ENCODE results near the gene RUFY4. TPM values are rescaled to one million over a fixed set of nuclear protein-coding genes. Genes with fewer than 3 reads are reported as not detected.
"Not testable (repeated sequence)": the region's sequence is repeated elsewhere in the genome, so short reads cannot be mapped to it uniquely, and the experiment has no call there.

RUFY4 gene
- total RNA-seq, 1 experiment from 2014 or later: not detected

- no TSS peak for BruUV-seq (replicated peaks)
- DNase-seq (ENCODE audit: unreplicated experiment): no peak
- intact Hi-C loops (cut with micrococcal nuclease): no loop called here
- no peak overlapping the region for H3K4me3 Mint-ChIP-seq (ENCODE audit: unreplicated experiment)
- H3K36me3 Mint-ChIP-seq (ENCODE audit: insufficient read depth, unreplicated experiment): no peaks in the 10 kb centered on the region
- POLR2A ChIA-PET: no interaction called here
- CTCF ChIA-PET: no interaction called here
- H3K27ac Mint-ChIP-seq (ENCODE audit: low read depth, unreplicated experiment): no peak overlapping the region
- no peaks in the 10 kb centered on the region for H3K4me1 Mint-ChIP-seq (ENCODE audit: insufficient read depth, unreplicated experiment)
- peaks cover 28% of the 10 kb centered on the region for H3K27me3 Mint-ChIP-seq (ENCODE audit: insufficient read depth, unreplicated experiment)
- H3K9me3 Mint-ChIP-seq (ENCODE audit: unreplicated experiment): peaks cover 7% of the 10 kb centered on the region
- TF ChIP-seq, protein P1, sequence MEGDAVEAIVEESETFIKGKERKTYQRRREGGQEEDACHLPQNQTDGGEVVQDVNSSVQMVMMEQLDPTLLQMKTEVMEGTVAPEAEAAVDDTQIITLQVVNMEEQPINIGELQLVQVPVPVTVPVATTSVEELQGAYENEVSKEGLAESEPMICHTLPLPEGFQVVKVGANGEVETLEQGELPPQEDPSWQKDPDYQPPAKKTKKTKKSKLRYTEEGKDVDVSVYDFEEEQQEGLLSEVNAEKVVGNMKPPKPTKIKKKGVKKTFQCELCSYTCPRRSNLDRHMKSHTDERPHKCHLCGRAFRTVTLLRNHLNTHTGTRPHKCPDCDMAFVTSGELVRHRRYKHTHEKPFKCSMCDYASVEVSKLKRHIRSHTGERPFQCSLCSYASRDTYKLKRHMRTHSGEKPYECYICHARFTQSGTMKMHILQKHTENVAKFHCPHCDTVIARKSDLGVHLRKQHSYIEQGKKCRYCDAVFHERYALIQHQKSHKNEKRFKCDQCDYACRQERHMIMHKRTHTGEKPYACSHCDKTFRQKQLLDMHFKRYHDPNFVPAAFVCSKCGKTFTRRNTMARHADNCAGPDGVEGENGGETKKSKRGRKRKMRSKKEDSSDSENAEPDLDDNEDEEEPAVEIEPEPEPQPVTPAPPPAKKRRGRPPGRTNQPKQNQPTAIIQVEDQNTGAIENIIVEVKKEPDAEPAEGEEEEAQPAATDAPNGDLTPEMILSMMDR (IDR thresholded peaks at IDR 0.05; ENCODE audit: unreplicated experiment): no peak
Measured at GRCh38 chr2:218095853-218096252, 26.8 kb downstream of the RUFY4 start.

DNA sequence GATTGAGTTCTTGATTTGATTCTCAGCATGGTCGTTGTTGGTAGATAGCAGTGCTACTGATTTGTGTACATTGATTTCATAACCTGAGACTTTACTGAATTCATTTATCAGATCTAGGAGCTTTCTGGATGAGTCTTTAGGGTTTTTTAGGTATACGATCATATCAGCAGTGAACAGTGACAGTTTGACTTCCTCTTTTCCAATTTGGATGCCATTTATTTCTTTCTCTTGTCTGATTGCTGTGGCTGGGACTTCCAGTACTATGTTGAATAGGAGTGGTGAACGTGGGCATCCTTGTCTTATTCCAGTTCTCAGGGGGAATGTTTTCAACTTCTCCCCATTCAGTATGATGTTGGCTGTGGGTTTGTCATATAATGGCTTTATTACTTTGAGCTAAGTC lies 28.9 kb downstream of the RUFY4 start:
- no TSS peak for BruUV-seq (replicated peaks)
- Mint-ChIP-seq H3K27me3 (ENCODE audit: insufficient read depth, unreplicated experiment) (peaks cover 28% of the 10 kb centered on the region), H3K4me1 (ENCODE audit: insufficient read depth, unreplicated experiment) (no peaks in the 10 kb centered on the region), H3K27ac (ENCODE audit: low read depth, unreplicated experiment) (no peak overlapping the region), H3K36me3 (ENCODE audit: insufficient read depth, unreplicated experiment) (no peaks in the 10 kb centered on the region), H3K4me3 (ENCODE audit: unreplicated experiment) (no peak overlapping the region), H3K9me3 (ENCODE audit: unreplicated experiment) (peaks cover 7% of the 10 kb centered on the region)
- intact Hi-C loops (cut with micrococcal nuclease): no loop called here
- DNase-seq (ENCODE audit: unreplicated experiment): no peak
- TF ChIP-seq, protein P1 (IDR thresholded peaks at IDR 0.05; ENCODE audit: unreplicated experiment): no peak
- POLR2A ChIA-PET: no interaction called here
- CTCF ChIA-PET: no interaction called here

DNA sequence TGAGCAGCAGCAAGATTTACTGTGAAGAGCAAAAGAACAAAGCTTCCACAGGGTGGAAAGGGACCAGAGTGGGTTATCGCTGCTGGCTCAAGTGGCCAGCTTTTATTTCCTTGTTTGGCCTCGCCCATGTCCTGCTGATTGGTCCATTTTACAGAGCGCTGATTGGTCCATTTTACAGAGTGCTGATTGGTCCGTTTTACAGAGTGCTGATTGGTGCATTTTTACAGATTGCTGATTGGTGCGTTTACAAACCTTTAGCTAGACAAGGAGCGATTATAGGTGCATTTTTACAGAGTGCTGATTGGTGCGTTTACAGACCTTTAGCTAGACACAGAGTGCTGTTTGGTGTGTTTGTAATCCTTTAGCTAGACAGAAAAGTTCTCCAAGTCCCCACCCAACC lies 39.8 kb downstream of the RUFY4 start:
- H3K36me3 Mint-ChIP-seq (ENCODE audit: insufficient read depth, unreplicated experiment); intact Hi-C loops (cut with micrococcal nuclease); H3K4me3 Mint-ChIP-seq (ENCODE audit: unreplicated experiment); BruUV-seq (replicated peaks); DNase-seq (ENCODE audit: unreplicated experiment); H3K4me1 Mint-ChIP-seq (ENCODE audit: insufficient read depth, unreplicated experiment); H3K27ac Mint-ChIP-seq (ENCODE audit: low read depth, unreplicated experiment): not testable (repeated sequence)
- ChIA-PET POLR2A (interaction anchor here (0.7 kb wide), 1 partner anchor 962 kb away, joined by 3 read pairs; no protein-coding TSS in a partner anchor), CTCF (interaction anchor here (0.7 to 1.8 kb wide), 2 partner anchors 40 to 176 kb away, joined by 3 to 5 read pairs; partner anchors contain the start of gene RUFY4)
- Mint-ChIP-seq H3K9me3 (ENCODE audit: unreplicated experiment) (peaks cover 17% of the 10 kb centered on the region), H3K27me3 (ENCODE audit: insufficient read depth, unreplicated experiment) (peaks cover 39% of the 10 kb centered on the region)

DNA sequence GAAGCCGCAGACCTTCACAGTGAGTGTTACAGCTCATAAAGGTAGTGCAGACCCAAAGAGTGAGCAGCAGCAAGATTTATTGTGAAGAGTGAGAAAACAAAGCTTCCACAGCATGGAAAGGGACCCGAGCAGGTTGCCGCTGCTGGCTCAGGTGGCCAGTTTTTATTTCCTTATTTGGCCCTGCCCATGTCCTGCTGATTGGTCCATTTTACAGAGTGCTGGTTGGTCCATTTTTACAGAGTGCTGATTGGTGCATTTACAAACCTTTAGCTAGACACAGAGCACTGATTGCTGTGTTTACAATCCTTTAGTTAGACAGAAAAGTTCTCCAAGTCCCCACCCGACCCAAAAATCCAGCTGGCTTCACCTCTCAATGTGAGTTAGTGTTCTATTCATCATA lies 52.7 kb downstream of the RUFY4 start:
- POLR2A ChIA-PET; intact Hi-C loops (cut with micrococcal nuclease); H3K4me3 Mint-ChIP-seq (ENCODE audit: unreplicated experiment); H3K9me3 Mint-ChIP-seq (ENCODE audit: unreplicated experiment); H3K36me3 Mint-ChIP-seq (ENCODE audit: insufficient read depth, unreplicated experiment); H3K4me1 Mint-ChIP-seq (ENCODE audit: insufficient read depth, unreplicated experiment); H3K27ac Mint-ChIP-seq (ENCODE audit: low read depth, unreplicated experiment); DNase-seq (ENCODE audit: unreplicated experiment); BruUV-seq (replicated peaks): not testable (repeated sequence)
- peaks cover 12% of the 10 kb centered on the region for H3K27me3 Mint-ChIP-seq (ENCODE audit: insufficient read depth, unreplicated experiment)
- CTCF ChIA-PET: interaction anchor here (0.9 kb wide), 1 partner anchor 234 kb away, joined by 3 read pairs; no protein-coding TSS in a partner anchor

DNA sequence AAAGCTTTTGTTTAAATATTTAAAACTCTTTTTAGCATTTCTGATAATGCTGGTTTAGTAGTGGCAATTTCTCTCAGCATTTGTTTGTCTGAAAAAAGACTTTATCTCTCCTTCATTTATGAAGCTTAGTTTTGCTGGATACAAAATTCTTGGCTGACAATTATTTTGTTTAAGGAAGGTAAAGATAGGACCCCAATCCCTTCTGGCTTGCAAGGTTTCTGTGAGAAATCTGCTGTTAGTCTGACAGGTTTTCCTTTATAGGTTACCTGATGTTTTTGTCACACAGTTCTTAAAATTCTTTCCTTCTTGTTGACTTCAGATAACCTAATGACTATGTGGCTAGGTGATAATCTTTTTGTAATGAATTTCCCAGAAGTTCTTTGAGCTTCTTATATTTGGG lies 53.2 kb downstream of the RUFY4 start:
- DNase-seq (ENCODE audit: unreplicated experiment); H3K4me1 Mint-ChIP-seq (ENCODE audit: insufficient read depth, unreplicated experiment); POLR2A ChIA-PET; H3K27ac Mint-ChIP-seq (ENCODE audit: low read depth, unreplicated experiment); BruUV-seq (replicated peaks); intact Hi-C loops (cut with micrococcal nuclease); H3K36me3 Mint-ChIP-seq (ENCODE audit: insufficient read depth, unreplicated experiment); H3K9me3 Mint-ChIP-seq (ENCODE audit: unreplicated experiment); H3K4me3 Mint-ChIP-seq (ENCODE audit: unreplicated experiment): not testable (repeated sequence)
- CTCF ChIA-PET: interaction anchor here (0.7 to 0.9 kb wide), 3 partner anchors 14 to 337 kb away, joined by 3 to 5 read pairs (median 4); no protein-coding TSS in a partner anchor
- peaks cover 12% of the 10 kb centered on the region for H3K27me3 Mint-ChIP-seq (ENCODE audit: insufficient read depth, unreplicated experiment)
